ENCODE measurements around the gene CLPTM1. TPM values are rescaled to one million over a fixed set of nuclear protein-coding genes. Genes with fewer than 3 reads are reported as not detected.
A peak's percentile ranks its signal among the peaks of the same experiment; 100 is the strongest.

The CLPTM1 gene
- total RNA-seq, 1 experiment from 2014 or later: 138 TPM

DNA sequence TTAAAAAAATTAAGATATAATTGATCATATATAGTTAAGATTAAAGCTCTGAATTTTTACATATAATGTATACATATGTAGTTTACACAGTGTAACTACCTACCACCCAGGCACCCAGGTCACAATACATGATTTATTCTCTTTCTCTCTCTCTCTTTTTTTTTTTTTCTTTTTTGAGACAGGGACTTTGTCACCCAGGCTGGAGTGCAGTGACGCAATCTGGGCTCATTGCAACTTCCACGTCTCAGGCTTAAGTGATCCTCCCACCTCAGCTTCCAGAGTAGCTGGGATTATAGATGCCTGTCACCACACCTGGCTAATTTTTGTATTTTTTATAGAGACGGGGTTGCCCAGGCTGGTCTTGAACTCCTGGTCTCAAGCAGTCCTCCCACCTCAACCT lies 64.9 kb downstream of the CLPTM1 start:
- H3K27me3 ChIP-seq (replicated peaks; ENCODE audit: insufficient read depth, low read depth, low read length, poor library complexity): no peaks in the 10 kb centered on the region
- TF ChIP-seq EZH2 (IDR thresholded peaks at IDR 0.05; ENCODE audit: borderline replicate concordance, low read depth, low read length, poor library complexity, severe bottlenecking): no peak
- TF ChIP-seq, protein P1, sequence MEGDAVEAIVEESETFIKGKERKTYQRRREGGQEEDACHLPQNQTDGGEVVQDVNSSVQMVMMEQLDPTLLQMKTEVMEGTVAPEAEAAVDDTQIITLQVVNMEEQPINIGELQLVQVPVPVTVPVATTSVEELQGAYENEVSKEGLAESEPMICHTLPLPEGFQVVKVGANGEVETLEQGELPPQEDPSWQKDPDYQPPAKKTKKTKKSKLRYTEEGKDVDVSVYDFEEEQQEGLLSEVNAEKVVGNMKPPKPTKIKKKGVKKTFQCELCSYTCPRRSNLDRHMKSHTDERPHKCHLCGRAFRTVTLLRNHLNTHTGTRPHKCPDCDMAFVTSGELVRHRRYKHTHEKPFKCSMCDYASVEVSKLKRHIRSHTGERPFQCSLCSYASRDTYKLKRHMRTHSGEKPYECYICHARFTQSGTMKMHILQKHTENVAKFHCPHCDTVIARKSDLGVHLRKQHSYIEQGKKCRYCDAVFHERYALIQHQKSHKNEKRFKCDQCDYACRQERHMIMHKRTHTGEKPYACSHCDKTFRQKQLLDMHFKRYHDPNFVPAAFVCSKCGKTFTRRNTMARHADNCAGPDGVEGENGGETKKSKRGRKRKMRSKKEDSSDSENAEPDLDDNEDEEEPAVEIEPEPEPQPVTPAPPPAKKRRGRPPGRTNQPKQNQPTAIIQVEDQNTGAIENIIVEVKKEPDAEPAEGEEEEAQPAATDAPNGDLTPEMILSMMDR (conservative IDR thresholded peaks at IDR 0.05; ENCODE audit: low read depth, low read length): no peak
- POLR2A ChIA-PET (ENCODE audit: low non-redundant PET): interaction anchor here (0.7 kb wide), 1 partner anchor 29 kb away, joined by 5 read pairs; no protein-coding TSS in a partner anchor
- no peak overlapping the region for H3K4me3 ChIP-seq (ENCODE audit: low read depth, low read length, poor library complexity, severe bottlenecking)
- H3K4me1 ChIP-seq (ENCODE audit: insufficient read depth, low read length, poor library complexity, severe bottlenecking): no peaks in the 10 kb centered on the region
- H3K36me3 ChIP-seq (ENCODE audit: insufficient read depth, low read length, poor library complexity, severe bottlenecking): no peaks in the 10 kb centered on the region
- H3K27ac ChIP-seq (ENCODE audit: low read depth, low read length, poor library complexity, severe bottlenecking): no peak overlapping the region
- CTCF ChIA-PET: interaction anchor here (0.5 kb wide), 1 partner anchor 38 kb away, joined by 3 read pairs; no protein-coding TSS in a partner anchor
- no peaks in the 10 kb centered on the region for H3K9me3 ChIP-seq (ENCODE audit: low read depth, low read length, poor library complexity, severe bottlenecking)
- no TSS peak for BruUV-seq (replicated peaks)
- intact Hi-C loops (cut with micrococcal nuclease; ENCODE audit: unreplicated experiment): no loop called here
- no peak for DNase-seq (ENCODE audit: low spot score)

DNA sequence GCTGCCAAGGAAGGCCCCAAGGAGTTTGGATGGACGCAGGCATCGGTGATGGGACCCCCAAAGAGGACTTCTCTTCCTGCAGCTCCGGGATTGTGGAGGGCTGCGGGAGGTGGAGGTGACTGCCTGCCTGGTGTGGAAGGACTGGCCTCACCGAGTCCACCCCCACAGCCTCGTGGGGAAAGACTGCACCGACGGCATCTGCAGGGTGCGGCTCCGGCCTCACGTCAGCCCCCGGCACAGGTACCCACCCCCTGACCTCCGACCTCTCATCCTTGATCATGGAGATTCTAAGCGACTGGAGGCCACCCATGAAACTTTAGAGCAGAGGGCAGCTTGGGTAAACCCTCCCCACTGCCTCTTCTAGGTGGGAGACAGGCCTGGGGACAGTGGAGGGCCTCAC lies 66.8 kb downstream of the CLPTM1 start:
- POLR2A ChIA-PET (ENCODE audit: low non-redundant PET): interaction anchor here (0.8 kb wide), 1 partner anchor 43 kb away, joined by 5 read pairs; no protein-coding TSS in a partner anchor

DNA sequence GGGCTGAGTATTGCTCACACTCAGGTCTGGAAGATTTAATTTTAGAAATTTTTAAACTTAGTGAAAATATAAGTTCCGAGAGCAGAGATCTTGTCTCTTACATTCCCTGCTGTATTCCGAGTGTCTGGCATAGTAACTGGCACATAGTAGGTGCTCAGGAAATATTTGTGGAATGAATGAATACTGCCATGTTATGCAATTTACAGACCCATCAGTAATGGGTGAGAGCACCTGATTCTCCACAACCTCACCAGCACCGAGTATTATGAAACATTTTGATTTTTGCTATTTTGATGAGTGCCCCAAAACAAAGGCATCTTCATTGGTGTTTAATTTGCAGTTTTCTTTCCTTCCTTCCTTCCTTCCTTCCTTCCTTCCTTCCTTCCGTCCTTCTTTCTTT lies 67.9 kb downstream of the CLPTM1 start:
- TF ChIP-seq, protein P1 (conservative IDR thresholded peaks at IDR 0.05; ENCODE audit: low read depth, low read length): no peak
- no peak for TF ChIP-seq EZH2 (IDR thresholded peaks at IDR 0.05; ENCODE audit: borderline replicate concordance, low read depth, low read length, poor library complexity, severe bottlenecking)
- POLR2A ChIA-PET (ENCODE audit: low non-redundant PET): no interaction called here
- BruUV-seq (replicated peaks): no TSS peak

More for the DNA sequence above, 66.8 kb downstream of the CLPTM1 start:
- no peak overlapping the region for H3K27ac ChIP-seq (ENCODE audit: low read depth, low read length, poor library complexity, severe bottlenecking)
- TF ChIP-seq, protein P1 (conservative IDR thresholded peaks at IDR 0.05; ENCODE audit: low read depth, low read length): no peak
- no peak for TF ChIP-seq EZH2 (IDR thresholded peaks at IDR 0.05; ENCODE audit: borderline replicate concordance, low read depth, low read length, poor library complexity, severe bottlenecking)
- CTCF ChIA-PET: no interaction called here
- no peaks in the 10 kb centered on the region for H3K9me3 ChIP-seq (ENCODE audit: low read depth, low read length, poor library complexity, severe bottlenecking)
- no TSS peak for BruUV-seq (replicated peaks)
- H3K27me3 ChIP-seq (replicated peaks; ENCODE audit: insufficient read depth, low read depth, low read length, poor library complexity): no peaks in the 10 kb centered on the region
- intact Hi-C loops (cut with micrococcal nuclease; ENCODE audit: unreplicated experiment): no loop called here
- H3K36me3 ChIP-seq (ENCODE audit: insufficient read depth, low read length, poor library complexity, severe bottlenecking): no peaks in the 10 kb centered on the region
- no peak overlapping the region for H3K4me3 ChIP-seq (ENCODE audit: low read depth, low read length, poor library complexity, severe bottlenecking)
- H3K4me1 ChIP-seq (ENCODE audit: insufficient read depth, low read length, poor library complexity, severe bottlenecking): no peaks in the 10 kb centered on the region
- DNase-seq (ENCODE audit: low spot score): no peak

More for the DNA sequence above, 67.9 kb downstream of the CLPTM1 start:
- DNase-seq (ENCODE audit: low spot score): peak; percentile 48
- H3K27ac ChIP-seq (ENCODE audit: low read depth, low read length, poor library complexity, severe bottlenecking): no peak overlapping the region
- CTCF ChIA-PET: interaction anchor here (0.7 kb wide), 1 partner anchor 444 kb away, joined by 4 read pairs; no protein-coding TSS in a partner anchor
- no peak overlapping the region for H3K4me3 ChIP-seq (ENCODE audit: low read depth, low read length, poor library complexity, severe bottlenecking)
- H3K9me3 ChIP-seq (ENCODE audit: low read depth, low read length, poor library complexity, severe bottlenecking): no peaks in the 10 kb centered on the region
- H3K36me3 ChIP-seq (ENCODE audit: insufficient read depth, low read length, poor library complexity, severe bottlenecking): no peaks in the 10 kb centered on the region
- intact Hi-C loops (cut with micrococcal nuclease; ENCODE audit: unreplicated experiment): no loop called here
- no peaks in the 10 kb centered on the region for H3K4me1 ChIP-seq (ENCODE audit: insufficient read depth, low read length, poor library complexity, severe bottlenecking)
- no peaks in the 10 kb centered on the region for H3K27me3 ChIP-seq (replicated peaks; ENCODE audit: insufficient read depth, low read depth, low read length, poor library complexity)

Data from A673 (cell line).